GM12878 (cell line): ENCODE measurements around the gene TTYH1. TPM values are rescaled to one million over a fixed set of nuclear protein-coding genes. Genes with fewer than 3 reads are reported as not detected.

Experiments
- ATAC-seq: fragments of 200-7000 bp; cut with Tn5 transposase; 3 replicates; pipeline ENCODE4 v1.9.1; 2020; ENCODE audit warnings: mild to moderate bottlenecking, moderate library complexity
- BruUV-seq: library from RNA; stranded (reverse); fragments of 400-500 nt; replicated peaks from 2 replicates; lab custom pipeline; 2021; lab: Mats Ljungman, UMichigan
- CTCF ChIA-PET: fragments of 300-600 bp; sonication (Branson Sonifier 250); formaldehyde crosslinking; extraction: SDS; loops from one replicate; lab custom pipeline; 2021; ENCODE audit warnings: inconsistent platforms; lab: Yijun Ruan, JAX
- POLR2A ChIA-PET: fragments of 350-600 bp; formaldehyde crosslinking; extraction: SDS; loops from one replicate; lab custom pipeline; 2021; ENCODE audit warnings: inconsistent platforms; lab: Charles Lee
- RAD21 ChIA-PET: fragments of 300-600 bp; sonication (Branson Sonifier 250); formaldehyde crosslinking; loops from one replicate; lab custom pipeline; 2023; ENCODE audit warnings: antibody characterized with exemption; ENCODE audit not compliant: unreplicated experiment; lab: Charles Lee
- SMC1A ChIA-PET: fragments of 300-600 bp; sonication (Branson Sonifier 250); formaldehyde crosslinking; loops from one replicate; lab custom pipeline; 2023; ENCODE audit not compliant: unreplicated experiment, uncharacterized antibody; lab: Charles Lee
- DNase-seq: peaks from one replicate; pipeline ENCODE4 v3.0.0-alpha.2; 2011; ENCODE audit warnings: low read depth, low spot score
- FAIRE-seq: peaks from 3 replicates; lab custom pipeline; 2011; peaks lifted over from hg19 to GRCh38; lab: Jason Lieb, UNC
- H2AFZ ChIP-seq: 2 replicates; pipeline ENCODE4 v1.6.0; 2011; ENCODE audit warnings: low read depth, low read length, control low read depth; ENCODE audit not compliant: control insufficient read depth
- H3K27ac ChIP-seq: 2 replicates; pipeline ENCODE4 v1.5.1; 2011; ENCODE audit warnings: control low read depth; ENCODE audit not compliant: control insufficient read depth, insufficient read depth
- H3K27me3 ChIP-seq, 2 experiments: replicated peaks in 1 of 2; 2 replicates each; pipeline versions ENCODE4 v1.6.0 to v1.6.1; 2011; ENCODE audit warnings: low read length in 1 of 2; ENCODE audit not compliant: control insufficient read depth in 2 of 2, insufficient read depth in 2 of 2
- H3K36me3 ChIP-seq, 2 experiments: 2 replicates each; pipeline ENCODE4 v1.5.1; 2011; ENCODE audit warnings: low read length in 1 of 2; ENCODE audit not compliant: control insufficient read depth in 2 of 2, insufficient read depth in 2 of 2
- H3K4me1 ChIP-seq: 2 replicates; pipeline ENCODE4 v1.6.1; 2011; ENCODE audit warnings: mild to moderate bottlenecking, low read length, moderate library complexity, mixed read lengths; ENCODE audit not compliant: control insufficient read depth, insufficient read depth
- H3K4me2 ChIP-seq: 2 replicates; pipeline ENCODE4 v1.6.0; 2011; ENCODE audit warnings: control low read depth; ENCODE audit not compliant: control insufficient read depth, insufficient read depth
- H3K4me3 ChIP-seq: fragments of 200-600 bp; sonication (generic); 2 replicates; pipeline ENCODE4 v1.5.1; 2016
- H3K79me2 ChIP-seq: 2 replicates; pipeline ENCODE4 v1.6.0; 2011; ENCODE audit warnings: low read length; ENCODE audit not compliant: control insufficient read depth, insufficient read depth
- H3K9ac ChIP-seq: 2 replicates; pipeline ENCODE4 v1.8.0; 2011; ENCODE audit warnings: low read length, control low read depth, mixed read lengths; ENCODE audit not compliant: control insufficient read depth, insufficient read depth
- H3K9me3 ChIP-seq: replicated peaks from 3 replicates; pipeline ENCODE4 v1.5.1; 2011; ENCODE audit warnings: mild to moderate bottlenecking, low read length; ENCODE audit not compliant: control insufficient read depth, insufficient read depth
- H4K20me1 ChIP-seq: 2 replicates; pipeline ENCODE4 v1.6.0; 2011; ENCODE audit not compliant: control insufficient read depth, insufficient read depth
- ATF7 ChIP-seq: fragments of 450-650 bp; IDR thresholded peaks from 2 replicates; pipeline ENCODE4 v1.6.1; 2016; ENCODE audit warnings: low read depth, mild to moderate bottlenecking
- BCL11A ChIP-seq: IDR thresholded peaks from 2 replicates; pipeline ENCODE4 v1.6.1; 2011; ENCODE audit warnings: low read depth, low read length
- GATAD2B ChIP-seq: fragments of 450-650 bp; conservative IDR thresholded peaks from 2 replicates; pipeline ENCODE4 v1.6.1; 2017; ENCODE audit warnings: low read depth, mild to moderate bottlenecking, moderate library complexity
- MTA2 ChIP-seq: fragments of 450-650 bp; IDR thresholded peaks from 2 replicates; pipeline ENCODE4 v1.6.1; 2016; ENCODE audit warnings: low read depth, mild to moderate bottlenecking, moderate library complexity
- SMC3 ChIP-seq: IDR thresholded peaks from 2 replicates; pipeline ENCODE4 v1.6.1; 2011; ENCODE audit warnings: low read length, improper control_type of control experiment, borderline replicate concordance
- WGBS: methylation state at CpG from one replicate; pipeline ENCODE4 v1.1.6; 2016; ENCODE audit warnings: low lambda C conversion rate; ENCODE audit not compliant: insufficient replicate concordance, insufficient coverage; ENCODE audit errors: missing lambda C conversion rate; 5-methylcytosine and 5-hydroxymethylcytosine counted together
- in situ Hi-C: fragments of 300-500 bp; cut with MboI; formaldehyde crosslinking; loops from 9 replicates; pipeline ENCODE4 v1.14.3; 2018; ENCODE audit warnings: mixed read lengths
- intact Hi-C: fragments of 100-400 bp; cut with micrococcal nuclease; formaldehyde crosslinking; loops from one replicate; pipeline ENCODE4 v1.14.2; 2022; ENCODE audit not compliant: unreplicated experiment
- polyA plus RNA-seq, 11 experiments: library from polyadenylated mRNA; depleted of rRNA in 4 of 11; unstranded in 6 of 11; stranded (reverse) in 5 of 11; fragments of >200 nt; fragmentation: Nextera tagmentation in 4 of 11; fragmentation: Illumina TruSeq in 1 of 11; extraction: Ambion mirVana in 4 of 11; extraction: Trizol in 1 of 11; gene quantifications; 1 replicate in 1 of 11; 2 replicates in 10 of 11; pipeline versions ENCODE4 v1.2.1 to v1.2.3, GENCODE V29; 2011 to 2016; ENCODE audit warnings: inconsistent platforms in 2 of 11, missing spikeins in 2 of 11, low read depth in 1 of 11
- total RNA-seq, 4 experiments: library from RNA; depleted of rRNA in 3 of 4; stranded (reverse); fragments of >200 nt in 3 of 4; fragmentation: Illumina TruSeq in 1 of 4; extraction: Trizol in 1 of 4; gene quantifications; 2 replicates each; pipeline versions ENCODE4 v1.2.1 to v1.2.3, GENCODE V29; 2013 to 2021
- TF ChIP-seq, protein P1 (sequence below): IDR thresholded peaks from 2 replicates; pipeline ENCODE4 v1.6.1; 2011; ENCODE audit warnings: borderline replicate concordance, low read depth, mild to moderate bottlenecking, moderate library complexity, low read length; ENCODE audit not compliant: insufficient read depth, poor library complexity, severe bottlenecking
- TF ChIP-seq, protein P2 (sequence below): fragments of 450-650 bp; IDR thresholded peaks from 2 replicates; pipeline ENCODE4 v1.6.1; 2016; ENCODE audit warnings: mild to moderate bottlenecking
- TF ChIP-seq, protein P3 (sequence below): fragments of 450-650 bp; IDR thresholded peaks from 2 replicates; pipeline ENCODE4 v1.6.1; 2018; ENCODE audit warnings: borderline replicate concordance, mild to moderate bottlenecking; ENCODE audit not compliant: partially characterized antibody

The TTYH1 gene
- total and polyA plus RNA-seq, 10 of the 15 experiments (the other 5 are each of a cell fraction or from before 2014, with no cell fraction given), result 0.01 to 0.36 (median 0.09) TPM; not detected in 3

DNA sequence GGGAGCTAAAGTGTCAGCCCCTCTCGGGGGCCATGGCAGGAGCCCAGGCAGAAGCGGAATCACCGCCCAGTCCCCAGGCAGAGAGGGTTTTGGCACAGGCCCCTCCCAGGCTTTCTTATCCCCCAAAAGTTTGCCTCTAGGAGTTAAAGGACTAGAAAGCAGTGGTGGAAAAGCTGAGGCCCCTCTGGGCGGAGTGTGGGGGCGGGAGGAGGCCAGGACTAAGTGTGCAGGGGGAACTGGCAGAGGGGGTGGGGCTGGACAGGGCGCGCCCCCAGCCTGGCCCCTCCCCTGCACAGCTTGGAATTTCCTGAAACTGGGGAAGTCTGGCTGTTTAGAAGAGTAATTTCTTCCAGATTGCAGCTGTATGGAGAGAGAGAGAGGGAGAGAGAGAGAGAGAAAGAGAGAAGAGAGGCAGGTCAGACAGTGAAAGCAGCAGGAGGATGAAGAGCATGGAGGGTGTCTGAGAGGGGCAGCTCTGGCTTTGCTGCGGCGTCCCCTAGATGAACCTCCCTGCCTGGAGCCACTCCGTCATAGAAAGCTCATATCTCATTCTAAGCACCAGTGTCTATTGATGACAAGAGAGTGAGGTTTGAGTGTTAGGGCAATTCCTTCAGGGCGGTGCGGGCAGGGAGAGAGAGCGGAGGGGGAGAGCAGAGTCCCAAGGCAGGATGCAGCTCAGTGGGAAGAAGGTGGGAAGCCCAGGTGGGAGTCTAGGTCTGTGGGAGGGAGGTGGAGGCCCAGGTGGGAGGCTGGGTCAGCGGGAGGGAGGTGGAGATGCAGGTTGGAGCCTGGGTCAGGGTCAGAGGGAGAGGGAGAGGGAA lies 58.0 kb downstream of the TTYH1 start, which contains the start of gene CDC42EP5 (continued):
- TF ChIP-seq, protein P1, sequence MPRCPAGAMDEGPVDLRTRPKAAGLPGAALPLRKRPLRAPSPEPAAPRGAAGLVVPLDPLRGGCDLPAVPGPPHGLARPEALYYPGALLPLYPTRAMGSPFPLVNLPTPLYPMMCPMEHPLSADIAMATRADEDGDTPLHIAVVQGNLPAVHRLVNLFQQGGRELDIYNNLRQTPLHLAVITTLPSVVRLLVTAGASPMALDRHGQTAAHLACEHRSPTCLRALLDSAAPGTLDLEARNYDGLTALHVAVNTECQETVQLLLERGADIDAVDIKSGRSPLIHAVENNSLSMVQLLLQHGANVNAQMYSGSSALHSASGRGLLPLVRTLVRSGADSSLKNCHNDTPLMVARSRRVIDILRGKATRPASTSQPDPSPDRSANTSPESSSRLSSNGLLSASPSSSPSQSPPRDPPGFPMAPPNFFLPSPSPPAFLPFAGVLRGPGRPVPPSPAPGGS, result no peak
- TF ChIP-seq, protein P2, sequence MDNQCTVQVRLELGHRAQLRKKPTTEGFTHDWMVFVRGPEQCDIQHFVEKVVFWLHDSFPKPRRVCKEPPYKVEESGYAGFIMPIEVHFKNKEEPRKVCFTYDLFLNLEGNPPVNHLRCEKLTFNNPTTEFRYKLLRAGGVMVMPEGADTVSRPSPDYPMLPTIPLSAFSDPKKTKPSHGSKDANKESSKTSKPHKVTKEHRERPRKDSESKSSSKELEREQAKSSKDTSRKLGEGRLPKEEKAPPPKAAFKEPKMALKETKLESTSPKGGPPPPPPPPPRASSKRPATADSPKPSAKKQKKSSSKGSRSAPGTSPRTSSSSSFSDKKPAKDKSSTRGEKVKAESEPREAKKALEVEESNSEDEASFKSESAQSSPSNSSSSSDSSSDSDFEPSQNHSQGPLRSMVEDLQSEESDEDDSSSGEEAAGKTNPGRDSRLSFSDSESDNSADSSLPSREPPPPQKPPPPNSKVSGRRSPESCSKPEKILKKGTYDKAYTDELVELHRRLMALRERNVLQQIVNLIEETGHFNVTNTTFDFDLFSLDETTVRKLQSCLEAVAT, result no peak
- TF ChIP-seq GATAD2B (no peak), BCL11A (no peak), ATF7 (0 out of 2 replicates have a peak, but pooled peaks have one; percentile 17), MTA2 (0 out of 2 replicates have a peak, but pooled peaks have one; percentile 18)

DNA sequence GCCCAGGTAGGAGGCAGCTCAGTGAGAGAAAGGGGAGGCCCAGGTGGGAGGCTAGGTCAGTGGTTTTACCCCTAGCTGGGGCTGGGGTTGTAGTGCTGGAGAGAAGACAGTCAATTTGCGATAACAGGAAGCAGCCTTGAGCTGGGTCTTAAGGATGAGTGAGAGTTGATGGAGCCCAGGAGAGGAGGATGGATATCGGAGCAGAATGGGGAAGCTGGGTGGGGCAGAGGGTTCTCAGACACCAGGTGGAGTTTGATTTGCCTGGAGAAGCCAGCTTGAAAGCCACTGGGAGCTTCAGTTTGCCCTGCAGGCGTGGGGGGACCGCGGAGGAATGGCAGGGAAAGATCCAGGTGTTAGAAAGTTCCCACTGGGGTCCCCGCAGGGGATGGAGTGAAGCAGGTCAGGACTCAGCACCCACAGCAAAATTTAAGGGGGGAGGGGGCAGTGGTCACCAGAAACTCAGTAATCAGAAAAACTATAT lies 58.7 kb downstream of the TTYH1 start:
- intact Hi-C loops (loop anchor here (10.0 kb wide), 1 partner anchor 441 kb away; no protein-coding TSS in a partner anchor), in situ Hi-C loops (loop anchor here (10.0 kb wide), 1 partner anchor 451 kb away; no protein-coding TSS in a partner anchor)
- 80% methylated on average over 6 of the region's 6 CpGs for WGBS
- POLR2A ChIA-PET, result interaction anchor here (0.5 to 0.7 kb wide), 2 partner anchors 25 to 936 kb away, joined by 3 read pairs; partner anchors contain the start of gene LENG8
- SMC1A ChIA-PET, result interaction anchor here (0.6 kb wide), 1 partner anchor 31 kb away, joined by 3 read pairs; no protein-coding TSS in a partner anchor
- Histone ChIP-seq H3K79me2 (no peaks in the 10 kb centered on the region), H3K27ac (no peak overlapping the region), H3K9me3 (no peaks in the 10 kb centered on the region), H3K4me3 (no peak overlapping the region), H3K4me1 (peaks cover 3% of the 10 kb centered on the region), H2AFZ (no peak overlapping the region), H3K4me2 (no peak overlapping the region), H3K36me3 (no peaks in the 10 kb centered on the region), H3K9ac (no peak overlapping the region), H3K27me3 (peaks cover 0 to 3% of the 10 kb centered on the region in 2 experiments; a peak in 2 of 4 replicates), H4K20me1 (no peaks in the 10 kb centered on the region)
- TF ChIP-seq, protein P3, sequence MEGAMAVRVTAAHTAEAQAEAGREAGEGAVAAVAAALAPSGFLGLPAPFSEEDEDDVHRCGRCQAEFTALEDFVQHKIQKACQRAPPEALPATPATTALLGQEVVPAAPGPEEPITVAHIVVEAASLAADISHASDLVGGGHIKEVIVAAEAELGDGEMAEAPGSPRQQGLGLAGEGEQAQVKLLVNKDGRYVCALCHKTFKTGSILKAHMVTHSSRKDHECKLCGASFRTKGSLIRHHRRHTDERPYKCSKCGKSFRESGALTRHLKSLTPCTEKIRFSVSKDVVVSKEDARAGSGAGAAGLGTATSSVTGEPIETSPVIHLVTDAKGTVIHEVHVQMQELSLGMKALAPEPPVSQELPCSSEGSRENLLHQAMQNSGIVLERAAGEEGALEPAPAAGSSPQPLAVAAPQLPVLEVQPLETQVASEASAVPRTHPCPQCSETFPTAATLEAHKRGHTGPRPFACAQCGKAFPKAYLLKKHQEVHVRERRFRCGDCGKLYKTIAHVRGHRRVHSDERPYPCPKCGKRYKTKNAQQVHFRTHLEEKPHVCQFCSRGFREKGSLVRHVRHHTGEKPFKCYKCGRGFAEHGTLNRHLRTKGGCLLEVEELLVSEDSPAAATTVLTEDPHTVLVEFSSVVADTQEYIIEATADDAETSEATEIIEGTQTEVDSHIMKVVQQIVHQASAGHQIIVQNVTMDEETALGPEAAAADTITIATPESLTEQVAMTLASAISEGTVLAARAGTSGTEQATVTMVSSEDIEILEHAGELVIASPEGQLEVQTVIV, result no peak
- TF ChIP-seq SMC3, result no peak
- BruUV-seq, result no TSS peak
- ATAC-seq, result no peak
- DNase-seq, result no peak
- RAD21 ChIA-PET, result interaction anchor here (0.8 to 1.5 kb wide), 5 partner anchors 8 to 200 kb away, joined by 3 to 4 read pairs (median 4); partner anchors contain the start of gene LENG9
- CTCF ChIA-PET, result interaction anchor here (0.9 to 2.5 kb wide), 5 partner anchors 12 to 200 kb away, joined by 3 to 21 read pairs (median 3); no protein-coding TSS in a partner anchor
- FAIRE-seq, result no peak
